Tibial nerve (tissue), 3 donors: ENCODE measurements around the gene CGAS.

Experiments
- CTCF ChIP-seq, 5 experiments: fragments of 200-600 bp in 3 of 5; fragments of 450-650 bp in 2 of 5; sonication (generic) in 3 of 5; IDR thresholded peaks; one replicate each; pipeline ENCODE4 v1.5.1; 2016 to 2019; ENCODE audit warnings: antibody characterized with exemption in 5 of 5, mild to moderate bottlenecking in 3 of 5, moderate library complexity in 2 of 5
- POLR2A ChIP-seq, 2 donors: fragments of 450-650 bp; IDR thresholded peaks; one replicate each; pipeline ENCODE4 v1.6.1; 2017; ENCODE audit warnings: antibody characterized with exemption in 2 of 2, mild to moderate bottlenecking in 2 of 2, moderate library complexity in 2 of 2

GRCh38 chr6:73418081-73418741 is 33.9 kb downstream of the CGAS start:
- no peak for TF ChIP-seq CTCF (IDR thresholded peaks at IDR 0.05)
- no peak for TF ChIP-seq POLR2A (IDR thresholded peaks at IDR 0.05)
